Suprapubic skin (tissue), 4 donors: ENCODE measurements around the gene LAIR2.

Experiments
- CTCF ChIP-seq, 2 donors: fragments of 200-600 bp in 1 of 2; fragments of 450-650 bp in 1 of 2; sonication (generic) in 1 of 2; IDR thresholded peaks; one replicate each; pipeline ENCODE4 v1.5.1; 2016 to 2019; ENCODE audit warnings: antibody characterized with exemption in 2 of 2, mild to moderate bottlenecking in 1 of 2, moderate library complexity in 1 of 2
- POLR2A ChIP-seq, 2 donors: fragments of 450-650 bp; IDR thresholded peaks; one replicate each; pipeline ENCODE4 v1.6.1; 2017; ENCODE audit warnings: antibody characterized with exemption in 2 of 2, mild to moderate bottlenecking in 2 of 2, moderate library complexity in 2 of 2
- POLR2AphosphoS5 ChIP-seq, 3 donors: sonication (generic); formaldehyde crosslinking; IDR thresholded peaks; one replicate each; pipeline ENCODE4 v1.6.1; 2017; ENCODE audit warnings: antibody characterized with exemption in 3 of 3

- TF ChIP-seq CTCF (IDR thresholded peaks at IDR 0.05) = no peak
- no peak for TF ChIP-seq POLR2A (IDR thresholded peaks at IDR 0.05)
- TF ChIP-seq POLR2AphosphoS5 (IDR thresholded peaks at IDR 0.05) = no peak
These were observed 5.2 kb downstream of the LAIR2 start for GRCh38 chr19:54507824-54508223.
